ENCODE data around the gene RAMACL.

DNA sequence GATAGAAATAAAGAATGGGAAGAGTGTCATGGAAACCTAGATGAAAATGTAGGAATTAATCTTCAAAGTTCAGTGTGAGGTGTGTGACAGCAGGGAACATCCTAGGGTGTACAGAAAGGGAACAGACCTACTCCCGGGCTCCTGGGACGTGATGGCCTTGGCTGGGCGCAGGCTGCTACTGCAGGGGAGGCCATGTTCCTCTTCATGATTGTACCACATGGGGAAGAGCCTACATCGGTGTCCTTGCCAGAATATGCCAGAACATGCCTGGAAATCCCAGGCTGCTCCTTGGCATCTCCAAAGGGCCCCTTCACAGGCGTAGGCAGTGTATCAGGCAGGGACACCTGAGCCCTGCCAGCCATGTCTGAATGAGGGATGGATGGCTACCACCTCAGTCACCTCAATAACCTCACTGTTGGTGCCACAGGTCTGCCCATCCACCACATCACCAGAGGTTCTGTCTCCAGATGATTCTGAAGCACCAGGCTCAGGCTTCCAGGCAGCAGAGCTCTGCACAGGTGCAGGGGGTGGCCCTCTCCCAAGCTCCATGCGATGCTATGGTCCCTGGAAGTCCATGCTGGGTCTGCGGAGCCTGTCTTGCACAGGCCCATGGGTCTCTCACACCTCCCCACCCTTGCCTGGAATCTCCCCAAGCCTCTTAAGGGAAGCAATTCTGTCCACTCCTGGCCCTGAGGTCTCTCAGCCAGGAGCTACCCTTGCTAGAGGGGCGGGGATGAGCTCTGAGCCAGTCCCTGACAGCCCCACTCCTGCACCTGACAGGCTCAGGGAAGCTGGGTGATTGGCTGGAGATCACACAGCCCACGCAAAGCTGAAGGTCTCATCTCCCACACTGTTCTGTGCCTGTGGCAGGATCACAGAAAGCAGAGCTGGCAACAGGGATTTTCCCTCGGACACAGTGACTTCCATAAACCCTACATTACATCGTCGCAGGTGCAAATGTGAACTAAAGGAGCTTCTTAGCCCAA, 20.2 kb downstream of the RAMACL start:
- TF ChIP-seq, protein P1, sequence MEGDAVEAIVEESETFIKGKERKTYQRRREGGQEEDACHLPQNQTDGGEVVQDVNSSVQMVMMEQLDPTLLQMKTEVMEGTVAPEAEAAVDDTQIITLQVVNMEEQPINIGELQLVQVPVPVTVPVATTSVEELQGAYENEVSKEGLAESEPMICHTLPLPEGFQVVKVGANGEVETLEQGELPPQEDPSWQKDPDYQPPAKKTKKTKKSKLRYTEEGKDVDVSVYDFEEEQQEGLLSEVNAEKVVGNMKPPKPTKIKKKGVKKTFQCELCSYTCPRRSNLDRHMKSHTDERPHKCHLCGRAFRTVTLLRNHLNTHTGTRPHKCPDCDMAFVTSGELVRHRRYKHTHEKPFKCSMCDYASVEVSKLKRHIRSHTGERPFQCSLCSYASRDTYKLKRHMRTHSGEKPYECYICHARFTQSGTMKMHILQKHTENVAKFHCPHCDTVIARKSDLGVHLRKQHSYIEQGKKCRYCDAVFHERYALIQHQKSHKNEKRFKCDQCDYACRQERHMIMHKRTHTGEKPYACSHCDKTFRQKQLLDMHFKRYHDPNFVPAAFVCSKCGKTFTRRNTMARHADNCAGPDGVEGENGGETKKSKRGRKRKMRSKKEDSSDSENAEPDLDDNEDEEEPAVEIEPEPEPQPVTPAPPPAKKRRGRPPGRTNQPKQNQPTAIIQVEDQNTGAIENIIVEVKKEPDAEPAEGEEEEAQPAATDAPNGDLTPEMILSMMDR (conservative IDR thresholded peaks at IDR 0.05; ENCODE audit: low read length), result no peak
- no peak for TF ChIP-seq EZH2phosphoT487 (IDR thresholded peaks at IDR 0.05; ENCODE audit: borderline replicate concordance, low read depth, low read length)
